GM21423 (cell line): ENCODE results near the gene SLC19A3.

Experiments used
- ATAC-seq: cut with Tn5 transposase; IDR thresholded peaks from one replicate; pipeline ENCODE4 v1.9.1; 2021; ENCODE audit warnings: mild to moderate bottlenecking, moderate library complexity; ENCODE audit not compliant: unreplicated experiment

SLC19A3 gene

DNA sequence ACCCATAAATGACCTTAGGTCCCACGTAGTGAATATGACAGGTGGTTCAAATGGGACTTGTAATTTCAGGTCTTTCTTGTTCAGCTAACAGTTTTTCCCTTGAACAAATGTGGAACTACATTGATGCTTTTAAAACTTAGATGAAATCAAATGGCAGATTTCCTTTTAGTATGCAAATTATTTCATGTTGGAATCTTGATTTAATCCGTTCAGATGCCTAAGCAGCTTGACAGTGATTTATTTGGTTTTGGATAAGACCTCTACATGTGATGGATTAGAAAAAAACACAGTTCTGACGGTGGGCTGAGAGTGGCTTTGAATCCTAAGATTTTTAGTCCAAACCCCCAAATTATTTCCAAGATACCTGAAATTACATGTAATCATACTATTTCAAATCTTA is 83.6 kb downstream of the SLC19A3 start:
- ATAC-seq = no peak
